Measurements from ENCODE around the gene HOXB4. TPM values are rescaled to one million over a fixed set of nuclear protein-coding genes. Genes with fewer than 3 reads are reported as not detected.

HOXB4 gene
- total RNA-seq, 1 experiment from 2014 or later = 9.7 TPM

DNA sequence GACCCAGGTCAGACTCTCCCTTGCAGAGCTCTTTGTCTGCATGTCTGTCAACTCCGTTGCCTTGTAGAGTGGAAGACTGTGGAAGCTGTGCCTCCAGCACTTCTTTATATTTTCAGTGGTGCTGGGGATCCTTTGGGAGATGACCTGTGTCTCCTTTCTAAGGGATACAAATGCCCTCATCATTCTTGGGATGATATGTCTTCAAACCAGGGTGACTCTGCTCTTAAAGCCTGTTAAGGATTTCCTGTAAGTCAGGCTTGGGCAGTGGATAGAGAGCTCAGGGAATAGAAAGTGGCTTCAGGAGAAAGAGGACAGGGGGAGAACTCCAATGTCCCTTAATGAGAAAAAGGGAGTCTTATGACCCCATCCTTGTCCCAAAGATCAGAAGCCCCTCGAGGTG lies 10.4 kb upstream of the HOXB4 start:
- Histone ChIP-seq H3K27me3 (replicated peaks; ENCODE audit: insufficient read depth, low read depth, low read length, poor library complexity) (no peaks in the 10 kb centered on the region), H3K27ac (ENCODE audit: low read depth, low read length, poor library complexity, severe bottlenecking) (peak overlapping the region; percentile 40), H3K4me3 (ENCODE audit: low read depth, low read length, poor library complexity, severe bottlenecking) (no peak overlapping the region), H3K9me3 (ENCODE audit: low read depth, low read length, poor library complexity, severe bottlenecking) (no peaks in the 10 kb centered on the region), H3K4me1 (ENCODE audit: insufficient read depth, low read length, poor library complexity, severe bottlenecking) (peaks cover 61% of the 10 kb centered on the region), H3K36me3 (ENCODE audit: insufficient read depth, low read length, poor library complexity, severe bottlenecking) (peaks cover 4% of the 10 kb centered on the region)
- BruUV-seq (replicated peaks) = no TSS peak
- POLR2A ChIA-PET (ENCODE audit: low non-redundant PET) = no interaction called here
- intact Hi-C loops (cut with micrococcal nuclease; ENCODE audit: unreplicated experiment) = no loop called here
- CTCF ChIA-PET = interaction anchor here (0.9 kb wide), 1 partner anchor 326 kb away, joined by 3 read pairs; no protein-coding TSS in a partner anchor
- TF ChIP-seq EZH2 (IDR thresholded peaks at IDR 0.05; ENCODE audit: borderline replicate concordance, low read depth, low read length, poor library complexity, severe bottlenecking) = no peak
- no peak for DNase-seq (ENCODE audit: low spot score)

DNA sequence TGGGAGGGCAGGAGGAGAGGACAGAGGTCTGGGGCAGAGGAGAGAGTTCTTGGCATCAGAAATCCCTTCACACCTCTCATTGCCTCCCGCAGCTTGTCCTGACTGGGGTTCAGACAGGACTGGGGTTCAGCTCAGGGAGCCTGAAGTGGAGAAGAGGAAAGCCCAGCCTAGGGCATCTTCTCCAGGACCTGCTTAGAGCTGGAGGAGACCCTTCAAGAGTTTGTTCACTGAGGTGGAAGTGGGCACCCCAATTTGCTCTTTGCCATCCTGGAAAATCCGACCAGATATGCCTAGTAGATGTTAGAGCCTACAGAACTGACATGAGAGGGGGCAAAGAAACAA lies 9.9 kb upstream of the HOXB4 start:
- TF ChIP-seq, protein P1, sequence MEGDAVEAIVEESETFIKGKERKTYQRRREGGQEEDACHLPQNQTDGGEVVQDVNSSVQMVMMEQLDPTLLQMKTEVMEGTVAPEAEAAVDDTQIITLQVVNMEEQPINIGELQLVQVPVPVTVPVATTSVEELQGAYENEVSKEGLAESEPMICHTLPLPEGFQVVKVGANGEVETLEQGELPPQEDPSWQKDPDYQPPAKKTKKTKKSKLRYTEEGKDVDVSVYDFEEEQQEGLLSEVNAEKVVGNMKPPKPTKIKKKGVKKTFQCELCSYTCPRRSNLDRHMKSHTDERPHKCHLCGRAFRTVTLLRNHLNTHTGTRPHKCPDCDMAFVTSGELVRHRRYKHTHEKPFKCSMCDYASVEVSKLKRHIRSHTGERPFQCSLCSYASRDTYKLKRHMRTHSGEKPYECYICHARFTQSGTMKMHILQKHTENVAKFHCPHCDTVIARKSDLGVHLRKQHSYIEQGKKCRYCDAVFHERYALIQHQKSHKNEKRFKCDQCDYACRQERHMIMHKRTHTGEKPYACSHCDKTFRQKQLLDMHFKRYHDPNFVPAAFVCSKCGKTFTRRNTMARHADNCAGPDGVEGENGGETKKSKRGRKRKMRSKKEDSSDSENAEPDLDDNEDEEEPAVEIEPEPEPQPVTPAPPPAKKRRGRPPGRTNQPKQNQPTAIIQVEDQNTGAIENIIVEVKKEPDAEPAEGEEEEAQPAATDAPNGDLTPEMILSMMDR (conservative IDR thresholded peaks at IDR 0.05; ENCODE audit: low read depth, low read length) = no peak
- no peak for TF ChIP-seq EZH2 (IDR thresholded peaks at IDR 0.05; ENCODE audit: borderline replicate concordance, low read depth, low read length, poor library complexity, severe bottlenecking)
- Histone ChIP-seq H3K36me3 (ENCODE audit: insufficient read depth, low read length, poor library complexity, severe bottlenecking) (peaks cover 4% of the 10 kb centered on the region), H3K27ac (ENCODE audit: low read depth, low read length, poor library complexity, severe bottlenecking) (peak overlapping the region; percentile 40), H3K4me1 (ENCODE audit: insufficient read depth, low read length, poor library complexity, severe bottlenecking) (peaks cover 57% of the 10 kb centered on the region), H3K27me3 (replicated peaks; ENCODE audit: insufficient read depth, low read depth, low read length, poor library complexity) (no peaks in the 10 kb centered on the region), H3K9me3 (ENCODE audit: low read depth, low read length, poor library complexity, severe bottlenecking) (no peaks in the 10 kb centered on the region), H3K4me3 (ENCODE audit: low read depth, low read length, poor library complexity, severe bottlenecking) (no peak overlapping the region)
- no peak for DNase-seq (ENCODE audit: low spot score)
- intact Hi-C loops (cut with micrococcal nuclease; ENCODE audit: unreplicated experiment) = no loop called here
- CTCF ChIA-PET = interaction anchor here (0.9 to 1.4 kb wide), 2 partner anchors 95 to 325 kb away, joined by 3 to 8 read pairs; no protein-coding TSS in a partner anchor
- BruUV-seq (replicated peaks) = no TSS peak
- POLR2A ChIA-PET (ENCODE audit: low non-redundant PET) = interaction anchor here (0.6 kb wide), 1 partner anchor 73 kb away, joined by 14 read pairs; no protein-coding TSS in a partner anchor

DNA sequence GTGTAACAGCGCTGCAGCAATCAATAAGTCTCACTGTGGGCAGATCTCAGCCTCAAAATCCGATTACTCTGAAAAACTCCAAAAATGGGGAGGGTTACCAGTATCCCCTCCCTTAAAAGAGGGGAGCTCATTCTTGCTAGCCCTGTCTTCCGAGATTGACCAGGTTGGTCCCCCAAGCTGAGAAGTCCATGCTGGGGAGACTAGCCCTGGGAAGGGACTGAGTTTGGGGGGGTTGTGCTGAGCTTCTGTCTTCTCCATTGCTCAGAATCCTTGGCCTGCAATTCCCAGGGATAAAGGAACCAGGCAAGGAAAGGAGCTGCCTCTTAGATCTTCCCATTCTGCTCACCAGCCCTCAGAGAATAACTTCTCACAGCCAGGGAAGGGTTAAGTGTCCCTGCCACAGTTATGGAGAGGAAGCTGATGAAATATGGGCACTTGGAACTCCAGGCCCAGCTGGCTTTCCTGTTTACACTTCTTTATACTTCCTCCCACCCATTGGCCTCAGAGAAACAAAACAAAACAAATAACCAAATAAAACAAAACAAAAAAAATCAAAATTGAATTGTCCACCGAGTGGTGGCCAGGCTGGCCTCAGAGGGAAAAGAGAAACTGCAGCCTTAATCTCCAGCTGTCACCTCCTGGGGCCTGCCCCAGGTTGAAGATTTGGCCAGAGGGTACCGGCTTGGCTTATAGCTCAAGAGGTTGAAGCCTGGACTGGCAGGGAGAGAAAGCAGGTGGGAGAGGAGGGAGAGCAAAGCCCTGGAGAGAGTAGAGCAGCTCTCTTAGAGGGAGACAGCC lies 9.3 kb upstream of the HOXB4 start:
- POLR2A ChIA-PET (ENCODE audit: low non-redundant PET) = interaction anchor here (0.5 to 0.6 kb wide), 3 partner anchors 28 to 73 kb away, joined by 3 to 14 read pairs (median 3); partner anchors contain the start of gene HOXB8
- Histone ChIP-seq H3K36me3 (ENCODE audit: insufficient read depth, low read length, poor library complexity, severe bottlenecking) (peaks cover 4% of the 10 kb centered on the region), H3K27me3 (replicated peaks; ENCODE audit: insufficient read depth, low read depth, low read length, poor library complexity) (no peaks in the 10 kb centered on the region), H3K4me3 (ENCODE audit: low read depth, low read length, poor library complexity, severe bottlenecking) (no peak overlapping the region), H3K27ac (ENCODE audit: low read depth, low read length, poor library complexity, severe bottlenecking) (peak overlapping the region; percentile 40), H3K9me3 (ENCODE audit: low read depth, low read length, poor library complexity, severe bottlenecking) (no peaks in the 10 kb centered on the region), H3K4me1 (ENCODE audit: insufficient read depth, low read length, poor library complexity, severe bottlenecking) (peaks cover 55% of the 10 kb centered on the region)
- intact Hi-C loops (cut with micrococcal nuclease; ENCODE audit: unreplicated experiment) = no loop called here
- CTCF ChIA-PET = interaction anchor here (0.9 to 1.4 kb wide), 2 partner anchors 33 to 94 kb away, joined by 3 to 8 read pairs; no protein-coding TSS in a partner anchor
- no TSS peak for BruUV-seq (replicated peaks)
- TF ChIP-seq EZH2 (IDR thresholded peaks at IDR 0.05; ENCODE audit: borderline replicate concordance, low read depth, low read length, poor library complexity, severe bottlenecking) = no peak
- TF ChIP-seq, protein P1 (conservative IDR thresholded peaks at IDR 0.05; ENCODE audit: low read depth, low read length) = no peak
- DNase-seq (ENCODE audit: low spot score) = peak; percentile 64

Measured in A673 (cell line).